Measurements from ENCODE around the gene MUC4.

DNA sequence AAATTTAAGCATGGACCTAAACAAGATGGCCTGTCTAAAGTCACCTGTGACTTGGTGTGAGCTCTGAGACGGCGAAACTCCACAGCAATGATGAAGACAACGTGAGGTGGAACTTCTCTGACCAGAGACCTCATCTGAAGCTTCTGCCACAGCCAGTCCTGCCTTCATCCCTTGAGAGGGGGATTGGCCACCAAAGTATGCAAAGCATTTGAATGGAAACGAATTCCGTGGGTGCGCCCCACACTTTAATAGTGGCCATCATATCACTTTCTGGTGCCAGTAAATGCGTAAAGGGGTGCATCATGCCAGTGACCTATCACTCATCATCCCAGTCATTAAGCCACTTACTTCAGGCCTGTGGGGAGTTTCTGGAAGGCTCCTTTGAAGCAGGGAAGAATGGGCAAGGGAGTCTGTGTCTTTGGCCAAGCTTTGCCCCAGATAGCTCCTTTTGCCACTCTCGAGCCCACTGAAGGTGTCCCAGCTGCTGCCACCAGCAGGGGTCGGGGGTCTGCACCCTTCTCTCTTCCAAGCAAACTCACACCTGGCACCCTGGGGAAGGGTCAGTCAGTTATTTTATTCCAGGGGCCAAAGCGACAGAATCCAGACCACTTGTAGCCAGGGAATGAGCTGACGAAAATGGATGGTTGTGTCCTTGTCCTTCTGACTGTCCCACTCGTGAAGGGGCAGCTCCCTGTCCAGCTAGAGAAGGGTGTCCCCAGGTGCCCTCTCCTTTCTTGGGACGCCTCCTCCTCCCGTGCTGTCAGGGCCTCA lies 73.3 kb downstream of the MUC4 start:
- TF ChIP-seq CTCF (IDR thresholded peaks at IDR 0.05; ENCODE audit: insufficient read depth, low read length) (no peak), POLR2AphosphoS5 (IDR thresholded peaks at IDR 0.05; ENCODE audit: low read depth) (no peak), SPI1 (IDR thresholded peaks at IDR 0.05; ENCODE audit: borderline replicate concordance, low read depth) (no peak)
